SKM-1 treated with dmso at 0.1 percent for 144 hours (cell line): ENCODE data around the gene MCF2L2.
A peak's percentile ranks its signal among the peaks of the same experiment; 100 is the strongest.
"Not testable (repeated sequence)": the region's sequence is repeated elsewhere in the genome, so short reads cannot be mapped to it uniquely, and the experiment has no call there.

Experiments
- DNase-seq: peaks from one replicate; lab custom pipeline; 2025; ENCODE audit not compliant: unreplicated experiment; lab: John Stamatoyannopoulos, UW

Gene MCF2L2, protein sequence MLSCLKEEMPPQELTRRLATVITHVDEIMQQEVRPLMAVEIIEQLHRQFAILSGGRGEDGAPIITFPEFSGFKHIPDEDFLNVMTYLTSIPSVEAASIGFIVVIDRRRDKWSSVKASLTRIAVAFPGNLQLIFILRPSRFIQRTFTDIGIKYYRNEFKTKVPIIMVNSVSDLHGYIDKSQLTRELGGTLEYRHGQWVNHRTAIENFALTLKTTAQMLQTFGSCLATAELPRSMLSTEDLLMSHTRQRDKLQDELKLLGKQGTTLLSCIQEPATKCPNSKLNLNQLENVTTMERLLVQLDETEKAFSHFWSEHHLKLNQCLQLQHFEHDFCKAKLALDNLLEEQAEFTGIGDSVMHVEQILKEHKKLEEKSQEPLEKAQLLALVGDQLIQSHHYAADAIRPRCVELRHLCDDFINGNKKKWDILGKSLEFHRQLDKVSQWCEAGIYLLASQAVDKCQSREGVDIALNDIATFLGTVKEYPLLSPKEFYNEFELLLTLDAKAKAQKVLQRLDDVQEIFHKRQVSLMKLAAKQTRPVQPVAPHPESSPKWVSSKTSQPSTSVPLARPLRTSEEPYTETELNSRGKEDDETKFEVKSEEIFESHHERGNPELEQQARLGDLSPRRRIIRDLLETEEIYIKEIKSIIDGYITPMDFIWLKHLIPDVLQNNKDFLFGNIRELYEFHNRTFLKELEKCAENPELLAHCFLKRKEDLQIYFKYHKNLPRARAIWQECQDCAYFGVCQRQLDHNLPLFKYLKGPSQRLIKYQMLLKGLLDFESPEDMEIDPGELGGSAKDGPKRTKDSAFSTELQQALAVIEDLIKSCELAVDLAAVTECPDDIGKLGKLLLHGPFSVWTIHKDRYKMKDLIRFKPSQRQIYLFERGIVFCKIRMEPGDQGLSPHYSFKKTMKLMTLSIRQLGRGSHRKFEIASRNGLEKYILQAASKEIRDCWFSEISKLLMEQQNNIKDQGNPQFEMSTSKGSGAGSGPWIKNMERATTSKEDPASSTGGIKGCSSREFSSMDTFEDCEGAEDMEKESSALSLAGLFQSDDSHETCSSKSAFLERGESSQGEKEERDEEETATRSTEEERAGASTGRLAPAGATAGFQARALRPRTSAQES

DNA sequence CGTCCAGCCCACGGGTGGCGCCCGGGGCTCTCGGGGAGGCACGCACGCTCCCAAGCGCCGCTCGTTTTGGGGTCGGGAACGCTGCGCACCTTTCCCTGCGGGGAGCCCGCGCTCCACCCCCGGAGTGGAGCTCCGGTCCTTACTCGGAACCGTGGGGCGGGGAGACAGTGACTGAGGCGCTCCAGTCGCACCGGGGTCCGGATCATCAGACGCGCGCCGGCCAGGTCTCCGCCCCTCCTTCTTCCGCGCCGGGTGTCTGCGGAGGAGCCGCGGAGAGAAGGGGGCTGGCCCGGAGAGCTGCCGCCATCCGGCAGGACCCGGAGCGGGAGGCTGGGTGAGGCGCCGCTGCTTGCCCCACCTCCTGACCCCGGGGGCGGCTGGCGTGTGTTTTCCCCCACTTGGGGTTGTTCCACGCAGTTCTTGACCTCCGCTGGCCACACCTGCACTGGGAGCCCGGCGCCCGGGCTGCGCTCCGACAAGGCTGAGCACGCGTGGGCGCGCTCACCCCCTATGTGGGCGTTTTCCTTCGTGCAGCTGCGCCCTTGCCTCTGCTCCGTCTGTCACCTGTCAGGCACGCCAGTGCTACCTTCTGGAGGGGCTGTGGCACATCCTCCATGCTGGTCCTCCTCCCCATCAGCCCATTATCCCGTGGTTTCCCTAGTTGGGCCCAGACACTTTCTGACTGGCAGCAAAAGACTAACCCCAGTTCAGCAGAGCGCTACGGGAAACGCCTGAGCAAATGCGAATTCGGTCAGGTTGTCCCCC lies at the start of gene MCF2L2:
TSS of gene MCF2L2 (minus strand) at position 173 of the 765 bp plus-strand sequence. CDS start 642 bp downstream, outside the sequence.
- no peak for DNase-seq

DNA sequence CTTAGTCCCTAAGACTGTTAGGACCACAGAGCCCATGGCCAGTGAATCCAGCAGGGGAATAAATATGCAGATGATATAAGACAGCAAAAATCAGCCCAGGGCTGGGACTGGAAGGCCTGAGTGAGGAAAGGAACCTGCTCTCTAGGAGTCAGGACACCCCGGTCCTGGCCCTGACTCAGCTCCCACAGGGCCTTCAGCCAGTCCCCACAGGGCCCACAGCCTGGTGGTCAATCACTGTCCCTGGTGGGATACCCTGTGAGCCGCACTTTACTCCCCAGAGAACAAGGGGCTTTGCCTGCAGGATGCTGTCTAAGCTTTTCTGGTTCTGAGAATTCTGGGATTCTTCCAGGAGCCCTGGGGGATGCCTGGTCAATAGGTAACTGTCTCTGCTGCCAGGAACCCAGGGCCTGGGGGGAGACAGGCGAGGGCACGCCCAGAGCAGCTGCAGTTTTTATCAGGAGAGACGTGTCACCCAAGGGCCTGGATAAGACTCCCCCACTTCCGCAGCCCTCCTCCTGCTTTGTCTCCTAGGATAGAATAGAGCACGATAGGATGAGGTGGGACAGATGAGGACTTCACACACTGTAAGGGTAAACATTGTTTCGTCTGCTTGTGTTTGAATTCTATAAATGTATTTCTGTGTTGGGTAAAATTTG lies 49.5 kb upstream of the MCF2L2 start:
- no peak for DNase-seq

DNA sequence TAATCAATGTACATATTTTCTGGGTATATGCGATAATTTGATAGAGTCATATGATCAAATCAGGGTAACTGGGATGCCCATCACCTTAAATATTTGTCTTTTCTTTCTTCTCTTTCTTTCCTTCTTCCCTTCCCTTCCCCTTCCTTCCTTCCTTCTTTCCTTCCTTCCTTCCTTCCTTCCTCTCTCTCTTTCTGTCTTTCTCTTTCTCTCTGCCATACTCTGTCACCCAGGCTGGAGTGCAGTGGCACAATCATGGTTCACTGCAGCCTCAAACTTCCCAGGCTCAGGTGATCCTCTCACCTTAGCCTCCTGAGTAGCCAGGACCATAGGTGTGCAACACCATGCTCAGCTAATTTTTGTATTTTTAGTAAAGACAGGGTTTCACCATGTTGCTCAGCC lies 47.3 kb upstream of the MCF2L2 start:
- not testable (repeated sequence) for DNase-seq

DNA sequence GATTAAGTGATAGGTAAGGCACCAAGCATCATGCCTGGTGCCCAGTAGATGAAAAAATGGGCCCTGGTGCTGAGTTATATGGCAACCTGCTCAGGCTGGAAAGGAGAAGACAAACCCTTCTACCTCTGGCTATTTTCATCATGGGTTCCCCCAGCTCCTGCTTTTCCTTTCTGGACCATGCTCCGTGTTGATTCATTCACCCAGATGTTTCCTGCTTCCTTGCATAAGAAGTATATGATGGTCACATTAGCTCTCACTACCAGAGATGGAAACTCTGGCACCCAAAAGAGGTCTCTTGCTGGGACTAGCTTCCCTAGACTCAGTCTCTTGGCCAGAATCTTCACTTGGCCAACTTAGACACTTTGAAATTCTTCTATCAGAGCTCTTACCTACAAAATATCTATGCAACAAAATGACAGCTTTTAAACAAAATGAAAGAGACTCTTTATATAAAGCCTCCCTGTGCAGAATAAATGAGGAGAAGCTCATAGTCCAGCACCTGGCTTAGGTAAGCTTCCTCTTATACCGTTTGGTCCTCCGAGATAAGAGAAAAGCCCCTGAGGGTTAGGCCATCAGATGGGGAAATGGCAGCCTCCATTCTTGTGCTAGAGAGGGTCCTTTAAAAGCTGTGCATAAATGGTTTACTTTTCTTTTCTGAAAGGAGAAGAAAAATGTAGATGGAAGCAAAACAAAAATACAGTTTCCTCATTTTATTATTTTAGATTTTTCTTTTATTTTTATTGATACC lies 46.8 kb upstream of the MCF2L2 start:
- DNase-seq = no peak

DNA sequence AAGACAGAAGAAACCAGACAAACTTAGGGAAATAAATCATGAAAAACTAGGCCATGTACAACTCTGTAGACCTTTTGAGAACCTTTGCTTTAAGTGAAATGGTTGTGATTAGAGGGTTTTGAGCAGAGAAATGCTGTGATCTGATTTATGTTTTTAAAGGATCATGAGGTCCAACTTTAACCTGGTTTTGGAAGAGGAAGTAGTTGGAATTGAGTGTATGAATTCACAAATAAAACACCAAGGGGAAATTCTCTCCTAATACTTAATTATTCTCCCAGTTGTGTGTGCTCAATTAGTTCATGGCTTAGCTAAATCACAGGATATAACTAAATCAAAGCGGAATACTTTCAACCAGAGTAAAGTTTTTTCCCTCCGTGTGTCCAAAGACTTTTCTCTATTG lies 45.5 kb upstream of the MCF2L2 start:
- no peak for DNase-seq

DNA sequence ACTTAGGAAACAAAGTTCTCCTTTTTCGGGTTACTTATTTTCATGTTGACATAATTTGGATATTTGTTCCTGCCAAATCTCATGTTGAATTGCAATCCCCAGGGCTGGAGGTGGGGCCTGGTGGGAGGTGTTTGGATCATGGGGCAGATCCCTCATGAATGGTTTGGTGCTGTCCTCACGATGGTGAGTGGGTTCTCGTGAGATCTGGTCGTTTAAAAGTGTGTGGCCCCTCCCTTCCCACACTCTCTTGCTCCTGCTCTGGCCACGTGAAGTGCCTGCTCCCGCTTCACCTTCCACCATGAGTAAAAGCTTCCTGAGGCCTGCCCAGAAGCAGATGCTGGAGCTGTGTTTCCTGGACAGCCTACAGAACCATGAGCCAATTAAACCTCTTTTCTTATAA lies 43.7 kb upstream of the MCF2L2 start:
- no peak for DNase-seq

DNA sequence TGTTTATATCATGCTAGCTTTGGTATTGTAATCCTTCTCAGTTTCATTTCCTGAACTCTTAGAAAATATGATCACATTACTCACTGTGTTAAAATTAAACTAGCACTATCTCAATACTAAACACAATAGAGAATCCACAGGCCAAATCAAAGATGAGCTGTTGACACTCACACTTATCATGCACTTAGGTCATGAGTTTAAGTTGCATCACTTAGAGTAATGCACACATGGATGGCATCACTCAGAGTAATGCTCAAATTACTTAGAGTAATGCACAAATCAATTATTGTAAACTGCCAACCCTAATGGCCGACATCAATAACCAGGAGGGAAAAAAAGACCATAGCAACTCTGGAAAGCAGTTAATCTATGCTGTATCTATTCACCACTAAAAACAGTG lies 40.0 kb upstream of the MCF2L2 start:
- DNase-seq = no peak

DNA sequence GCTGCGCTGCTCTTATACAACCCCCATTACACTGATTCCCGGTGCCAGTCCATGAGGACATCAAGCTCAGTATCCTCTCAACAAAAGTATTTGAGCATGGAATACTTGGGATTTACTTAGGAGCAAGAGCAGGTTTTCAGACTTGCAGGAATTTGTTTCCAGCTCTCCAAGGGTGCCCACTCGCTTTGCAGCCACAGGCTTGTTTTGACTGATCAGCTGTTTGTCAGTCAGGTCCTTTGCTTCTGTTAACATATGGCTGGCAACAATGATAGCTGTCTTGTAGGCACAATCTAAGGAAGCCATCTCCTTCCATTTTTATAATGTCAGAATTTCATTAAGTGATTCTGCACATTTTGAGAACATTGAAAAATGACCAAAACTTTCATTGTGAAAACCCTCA lies 38.2 kb upstream of the MCF2L2 start:
- no peak for DNase-seq

DNA sequence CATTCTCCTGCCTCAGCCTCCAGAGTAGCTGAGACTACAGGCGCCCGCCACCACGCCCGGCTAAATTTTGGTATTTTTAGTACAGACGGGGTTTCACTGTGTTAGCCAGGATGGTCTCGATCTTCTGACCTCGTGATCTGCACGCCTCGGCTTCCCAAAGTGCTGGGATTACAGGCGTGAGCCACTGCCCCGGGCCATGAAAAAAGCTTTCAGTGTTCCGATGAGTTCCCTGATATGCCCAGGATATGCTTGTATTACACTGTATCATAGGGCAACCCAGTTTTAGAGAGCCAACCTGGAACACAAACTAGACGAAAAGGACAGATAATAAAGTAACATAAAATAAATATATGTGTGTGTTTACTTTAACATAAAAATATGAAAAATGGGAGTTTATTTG lies 37.3 kb upstream of the MCF2L2 start:
- not testable (repeated sequence) for DNase-seq

DNA sequence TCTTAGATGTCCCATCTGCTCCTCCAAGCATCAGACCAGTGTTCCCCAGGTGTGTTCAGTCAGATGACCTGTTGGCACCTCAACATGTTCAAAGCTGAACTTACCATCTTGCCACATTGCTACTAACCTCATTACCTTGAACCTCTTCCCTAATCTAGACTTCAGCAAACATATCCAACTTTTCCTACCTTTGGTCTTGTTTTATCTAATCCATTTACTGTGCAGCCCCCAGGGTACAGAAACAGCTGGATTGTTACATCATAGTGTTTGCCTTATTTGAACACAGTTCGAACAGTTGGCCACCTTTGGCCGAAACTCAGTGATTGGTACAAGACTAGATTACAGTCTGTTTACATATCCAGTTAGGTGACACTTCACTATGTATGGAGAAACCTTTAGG lies 36.1 kb upstream of the MCF2L2 start:
- DNase-seq = no peak

DNA sequence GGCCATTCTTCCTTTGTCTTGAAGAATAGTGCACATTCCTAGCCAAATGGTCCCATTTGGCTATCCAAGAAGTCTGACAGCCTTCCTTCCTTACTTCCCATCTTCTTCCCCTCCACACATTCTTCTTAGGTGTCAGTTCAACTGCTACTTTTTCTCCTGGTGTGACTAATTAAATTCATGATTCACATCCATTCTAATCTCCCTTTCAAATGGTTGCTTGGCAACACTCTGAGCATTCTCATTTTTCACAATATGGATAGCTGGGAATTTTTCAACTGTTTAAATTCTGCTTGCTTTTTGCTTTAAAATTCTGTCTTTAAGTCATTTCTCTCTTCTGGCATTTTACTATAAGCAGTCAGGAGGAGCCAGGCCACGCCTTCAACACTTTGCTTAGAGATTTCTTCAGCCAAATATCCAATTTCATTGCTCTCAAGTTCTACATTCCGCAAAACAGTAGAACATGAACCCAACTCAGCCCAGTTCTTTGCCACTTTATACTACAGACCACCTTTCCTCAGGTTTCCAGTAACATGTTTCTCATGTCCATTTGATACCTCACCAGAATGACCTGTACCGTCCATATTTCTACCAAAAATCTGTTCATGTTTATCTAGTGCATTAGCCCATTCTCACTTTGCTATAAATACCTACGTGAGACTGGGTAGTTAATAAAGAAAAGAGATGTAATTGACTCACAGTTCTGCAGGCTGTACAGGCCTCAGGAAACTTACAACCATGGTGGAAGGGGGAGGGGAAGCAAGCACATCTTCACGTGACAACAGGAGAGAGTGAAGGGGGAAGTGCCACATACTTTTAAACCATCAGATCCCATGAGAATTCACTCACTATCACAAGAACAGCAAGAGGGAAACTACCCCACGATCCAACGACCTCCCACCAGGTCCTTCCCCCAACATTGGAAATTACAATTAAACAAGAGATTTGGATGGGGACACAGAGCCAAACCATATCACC lies 31.9 kb upstream of the MCF2L2 start:
- DNase-seq = peak; percentile 15

DNA sequence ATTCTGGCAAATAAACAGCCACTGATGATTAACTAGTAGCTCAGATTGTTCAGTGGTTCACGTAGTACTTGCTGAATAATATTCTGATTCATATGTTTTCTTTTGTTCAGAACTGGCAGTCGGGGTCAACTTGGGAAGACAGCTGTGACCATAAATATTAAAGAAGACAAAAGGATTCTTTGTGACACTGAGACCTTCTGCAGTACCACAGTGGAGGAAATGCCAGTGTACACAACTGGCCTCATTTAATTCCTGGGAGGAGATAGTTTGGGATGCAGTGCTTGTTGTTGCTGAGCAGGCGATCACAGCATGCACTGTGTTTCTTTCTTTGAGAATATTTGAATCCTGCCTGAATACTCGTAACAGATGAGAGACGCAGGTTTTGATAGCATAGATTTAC lies 26.7 kb upstream of the MCF2L2 start:
- no peak for DNase-seq

DNA sequence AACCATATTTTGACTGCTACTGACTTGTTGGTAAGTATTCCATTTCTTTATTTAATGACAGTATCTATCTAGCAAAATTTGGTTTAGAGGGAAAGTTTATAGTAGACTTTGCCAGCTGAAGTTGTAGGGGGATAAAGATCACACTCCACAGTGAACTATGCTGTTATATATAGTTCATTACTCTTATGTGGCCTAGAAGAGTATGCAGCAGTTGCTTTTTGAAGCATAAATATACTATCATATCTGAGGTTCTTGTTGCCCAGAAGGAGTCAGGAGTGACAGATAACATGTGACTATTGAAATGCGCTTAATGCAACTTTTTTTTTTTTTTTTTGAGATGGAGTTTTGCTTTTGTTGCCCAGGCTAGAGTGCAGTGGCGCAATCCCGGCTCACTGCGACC lies 25.6 kb upstream of the MCF2L2 start:
- DNase-seq = no peak

DNA sequence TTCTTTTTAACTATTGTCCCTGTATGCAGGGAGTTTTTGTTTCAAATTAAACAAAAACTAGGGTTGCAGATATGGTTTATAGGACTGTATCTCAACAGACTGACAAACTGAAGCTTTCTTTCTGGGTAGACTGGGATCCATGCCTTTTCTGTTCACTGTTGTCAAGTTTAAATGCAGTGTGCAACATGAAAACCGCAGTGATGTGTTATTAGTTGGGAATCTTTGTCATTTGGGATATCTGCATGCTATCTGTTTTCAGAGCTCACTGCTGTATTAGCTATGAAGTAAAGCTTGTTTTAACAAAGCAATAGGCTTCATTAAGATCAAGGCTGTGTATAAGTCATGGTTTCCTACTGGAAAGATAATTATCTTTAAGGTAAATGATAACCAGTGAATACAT lies 21.4 kb upstream of the MCF2L2 start:
- DNase-seq = no peak

DNA sequence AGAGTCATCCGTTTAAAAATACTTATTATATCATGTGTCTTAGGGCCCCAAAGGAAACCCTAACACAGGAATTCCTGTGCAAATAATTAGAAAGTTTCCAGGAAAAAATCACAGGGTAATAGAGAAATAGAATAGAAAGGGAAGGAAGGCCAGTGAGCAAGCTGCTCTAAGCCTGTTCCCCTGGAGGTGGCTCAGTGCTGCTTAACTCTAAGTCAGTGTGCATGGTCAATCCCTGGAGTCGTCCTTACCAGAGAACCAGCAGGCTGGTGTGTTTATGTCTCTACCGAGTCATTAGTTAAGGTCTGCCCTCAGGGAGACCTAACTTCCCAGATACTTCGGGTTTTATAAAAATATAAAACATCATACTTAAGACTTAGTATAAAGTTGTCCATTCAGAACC lies 21.0 kb upstream of the MCF2L2 start:
- no peak for DNase-seq

DNA sequence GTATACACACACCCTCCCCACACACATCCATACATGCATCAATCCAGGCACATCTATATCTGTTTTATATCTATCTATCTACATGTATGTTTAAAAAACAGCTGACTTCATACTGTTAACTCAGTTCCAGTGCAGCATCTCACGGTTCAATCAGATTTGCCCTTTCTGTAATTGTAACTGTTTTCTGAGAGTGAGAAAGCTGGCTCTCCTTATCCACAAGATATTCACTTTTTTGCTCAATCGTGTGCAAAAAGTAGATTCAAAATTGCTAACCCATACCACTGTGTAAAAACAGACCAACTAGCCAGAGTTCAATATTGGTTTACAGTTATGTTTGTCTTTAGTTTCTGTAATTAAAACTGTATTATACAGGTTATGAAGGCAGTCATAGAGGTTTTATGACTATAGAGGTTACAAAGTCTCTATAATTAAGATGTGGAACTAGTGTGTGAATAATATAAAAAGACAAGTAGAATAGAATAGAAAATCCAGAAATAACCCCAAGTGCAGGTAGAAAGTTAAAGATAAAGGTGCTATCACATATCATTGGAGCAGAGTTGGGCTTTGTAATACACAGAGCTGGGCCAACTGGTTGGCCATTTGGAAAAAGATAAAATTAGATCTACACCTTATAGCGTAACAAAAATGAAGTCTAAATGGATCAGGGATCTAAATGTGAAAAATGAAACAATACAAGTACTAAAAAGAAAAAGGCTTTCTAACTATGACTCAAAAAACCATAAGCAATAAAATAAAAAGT lies 20.1 kb upstream of the MCF2L2 start:
- DNase-seq = no peak

DNA sequence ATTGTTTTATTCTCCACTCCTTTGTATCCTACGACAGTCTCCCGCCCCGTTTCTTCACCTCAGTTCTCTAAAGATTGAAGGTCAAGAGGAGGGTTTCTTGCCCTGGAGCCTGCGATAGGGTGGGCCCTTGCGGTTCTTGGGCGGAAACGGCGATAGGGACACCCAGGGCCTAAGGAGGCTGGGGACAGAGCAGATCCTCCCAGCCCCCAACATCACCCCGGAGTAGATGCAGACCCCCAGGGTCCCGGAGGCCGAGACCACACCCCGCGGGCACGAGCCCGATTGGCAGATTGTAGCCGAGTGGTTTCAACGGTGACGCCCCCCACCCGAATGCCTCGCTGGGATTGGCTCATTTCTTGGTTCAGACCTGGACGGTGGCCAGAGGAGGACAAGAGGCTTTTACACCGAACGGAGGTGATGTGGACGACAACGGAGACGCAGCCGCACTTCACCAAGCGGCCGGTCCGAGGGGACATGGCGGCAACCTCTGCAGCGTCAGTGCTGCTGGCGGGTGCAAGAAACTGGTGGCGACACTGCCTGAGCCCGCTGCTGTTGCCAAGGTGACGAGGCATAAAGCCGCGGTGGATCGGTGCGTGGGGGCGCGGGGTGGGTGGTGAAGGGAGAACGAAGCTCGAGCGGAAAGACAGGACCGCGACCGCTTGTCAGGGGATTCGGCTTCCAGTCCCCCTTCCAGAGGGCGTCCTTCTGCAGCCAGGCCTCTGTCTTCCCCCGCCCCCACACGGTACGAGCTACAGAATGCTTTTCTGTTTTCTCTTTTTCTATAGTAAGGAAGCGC lies 19.0 kb upstream of the MCF2L2 start:
- peak; percentile 86 for DNase-seq
